BLaER1 treated with 17β-estradiol and CSF1 and Interleukin-3, amounts not matched to agents 10 nM and 100 nM (cell line): ENCODE data around the gene TAB2.

Experiments used
- H3K27ac ChIP-seq, 11 experiments: shearing (Covaris generic); formaldehyde crosslinking; 2 replicates each; pipeline ENCODE4 v1.8.1; 2022
- H3K27me3 ChIP-seq, 11 experiments: shearing (Covaris generic); formaldehyde crosslinking; 2 replicates each; pipeline ENCODE4 v1.8.1; 2022
- H3K36me3 ChIP-seq, 11 experiments: shearing (Covaris generic); formaldehyde crosslinking; 2 replicates each; pipeline ENCODE4 v1.8.1; 2022
- H3K4me1 ChIP-seq, 10 experiments: shearing (Covaris generic); formaldehyde crosslinking; 2 replicates each; pipeline ENCODE4 v1.8.1; 2022
- H3K4me2 ChIP-seq, 11 experiments: shearing (Covaris generic); formaldehyde crosslinking; 2 replicates each; pipeline ENCODE4 v1.8.1; 2022
- H3K4me3 ChIP-seq, 10 experiments: shearing (Covaris generic); formaldehyde crosslinking; 2 replicates each; pipeline ENCODE4 v1.8.1; 2022
- H3K9ac ChIP-seq, 11 experiments: shearing (Covaris generic); formaldehyde crosslinking; 2 replicates each; pipeline ENCODE4 v1.8.1; 2022
- H3K9me3 ChIP-seq, 11 experiments: shearing (Covaris generic); formaldehyde crosslinking; replicated peaks in 1 of 11; 2 replicates each; pipeline ENCODE4 v1.8.1; 2022
- H4K20me1 ChIP-seq, 11 experiments: shearing (Covaris generic); formaldehyde crosslinking; 2 replicates each; pipeline ENCODE4 v1.8.1; 2022
- Cebpa-rat ChIP-seq, 11 experiments: shearing (Covaris generic); IDR thresholded peaks; 2 replicates each; pipeline ENCODE4 v1.8.1; 2022

The TAB2 gene

DNA sequence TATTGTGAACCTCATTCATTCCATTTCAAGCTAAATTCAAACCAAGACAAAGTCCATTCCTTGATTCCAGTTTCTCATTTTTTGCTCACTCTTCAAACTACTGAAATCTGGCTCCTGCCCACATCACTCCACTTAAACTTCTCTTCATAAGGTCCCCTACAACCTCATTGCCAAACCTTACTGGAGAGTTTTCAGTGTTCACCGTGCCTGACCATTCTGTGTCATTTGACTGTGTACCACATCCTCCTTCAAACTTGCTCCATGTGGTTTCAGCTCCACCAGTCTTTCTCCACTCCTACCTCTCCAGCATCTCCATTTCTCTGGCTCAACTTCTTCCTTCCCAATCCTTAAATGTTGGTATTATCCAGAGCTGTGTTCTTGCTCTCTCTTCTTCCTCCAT lies 38.5 kb upstream of the TAB2 start:
- no peak overlapping the region for H3K27ac ChIP-seq
- H3K9me3 ChIP-seq: no peaks in the 10 kb centered on the region; a peak in 1 of 22 replicates

DNA sequence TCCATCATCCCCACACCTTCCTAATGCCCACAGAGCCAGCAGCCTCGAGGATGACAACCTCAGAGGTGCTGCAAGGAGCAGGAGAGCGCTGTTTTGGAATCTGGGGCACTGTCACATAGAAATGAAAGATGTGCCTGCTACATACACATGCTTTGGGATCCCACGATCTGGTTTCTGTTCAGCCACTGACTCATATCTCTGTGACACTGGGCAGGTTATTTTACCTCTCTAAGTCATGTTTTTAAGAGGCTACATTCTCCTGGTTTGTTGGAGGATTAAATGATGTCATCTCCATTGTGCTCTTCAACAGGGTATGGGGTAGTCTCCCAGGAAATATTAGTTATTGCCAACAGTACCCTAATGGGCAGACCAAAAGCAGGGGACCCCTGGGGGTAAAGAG lies 32.6 kb upstream of the TAB2 start:
- peaks cover 0 to 11% (median 0%) of the 10 kb centered on the region in 10 experiments; a peak in 7 of 20 replicates for H3K4me1 ChIP-seq
- H3K36me3 ChIP-seq: no peaks in the 10 kb centered on the region

More for the DNA sequence above, 38.5 kb upstream of the TAB2 start:
- Histone ChIP-seq H3K9ac (no peak overlapping the region), H3K4me1 (peaks cover 13 to 32% (median 14%) of the 10 kb centered on the region in 10 experiments), H3K4me3 (no peak overlapping the region), H3K36me3 (no peaks in the 10 kb centered on the region), H4K20me1 (no peaks in the 10 kb centered on the region), H3K27me3 (no peaks in the 10 kb centered on the region), H3K4me2 (peak overlapping the region in 3 of 11 experiments; percentile 4 to 45 (median 11); a peak in 4 of 22 replicates)
- TF ChIP-seq Cebpa-rat (IDR thresholded peaks at IDR 0.05): no peak

DNA sequence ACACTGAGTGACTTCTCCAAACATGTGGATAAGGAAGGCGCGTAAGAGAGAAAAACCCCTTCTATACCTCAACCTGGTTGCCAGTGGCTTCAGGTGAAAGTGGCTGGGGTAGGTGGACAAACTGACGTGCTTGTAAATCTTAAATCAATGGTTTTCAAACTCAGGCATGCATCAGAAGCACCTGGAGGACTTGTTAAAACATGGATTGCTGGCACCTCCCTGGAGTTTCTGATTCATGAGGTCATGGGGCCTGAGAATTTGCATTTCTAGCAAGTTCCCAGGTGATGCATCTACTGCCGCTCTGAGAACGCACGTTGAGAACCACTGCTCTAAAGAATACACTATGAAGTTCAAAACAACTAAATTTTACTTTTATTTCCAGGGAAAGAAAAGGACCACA lies 31.9 kb upstream of the TAB2 start:
- no peaks in the 10 kb centered on the region for H3K27me3 ChIP-seq
- H3K4me2 ChIP-seq: no peak overlapping the region
- no peak overlapping the region for H3K27ac ChIP-seq
- no peak overlapping the region for H3K9ac ChIP-seq
- H4K20me1 ChIP-seq: no peaks in the 10 kb centered on the region
- peaks cover 0 to 11% (median 0%) of the 10 kb centered on the region in 10 experiments; a peak in 7 of 20 replicates for H3K4me1 ChIP-seq
- no peaks in the 10 kb centered on the region for H3K36me3 ChIP-seq
- no peak overlapping the region for H3K4me3 ChIP-seq
- no peak for TF ChIP-seq Cebpa-rat (IDR thresholded peaks at IDR 0.05)
- no peaks in the 10 kb centered on the region for H3K9me3 ChIP-seq

More for the DNA sequence above, 32.6 kb upstream of the TAB2 start:
- H4K20me1 ChIP-seq: no peaks in the 10 kb centered on the region
- no peak overlapping the region for H3K27ac ChIP-seq
- H3K9ac ChIP-seq: no peak overlapping the region
- no peak overlapping the region for H3K4me2 ChIP-seq
- TF ChIP-seq Cebpa-rat (IDR thresholded peaks at IDR 0.05): no peak
- no peaks in the 10 kb centered on the region for H3K27me3 ChIP-seq
- H3K4me3 ChIP-seq: no peak overlapping the region
- no peaks in the 10 kb centered on the region for H3K9me3 ChIP-seq

- Histone ChIP-seq H3K9ac (no peak overlapping the region), H4K20me1 (no peaks in the 10 kb centered on the region), H3K27ac (no peak overlapping the region), H3K27me3 (no peaks in the 10 kb centered on the region), H3K4me1 (peaks cover 0 to 11% (median 0%) of the 10 kb centered on the region in 10 experiments; a peak in 7 of 20 replicates), H3K36me3 (no peaks in the 10 kb centered on the region), H3K9me3 (no peaks in the 10 kb centered on the region), H3K4me3 (no peak overlapping the region), H3K4me2 (no peak overlapping the region)
- TF ChIP-seq Cebpa-rat (IDR thresholded peaks at IDR 0.05): no peak
Measured at GRCh38 chr6:149286905-149287304, 30.6 kb upstream of the TAB2 start.

DNA sequence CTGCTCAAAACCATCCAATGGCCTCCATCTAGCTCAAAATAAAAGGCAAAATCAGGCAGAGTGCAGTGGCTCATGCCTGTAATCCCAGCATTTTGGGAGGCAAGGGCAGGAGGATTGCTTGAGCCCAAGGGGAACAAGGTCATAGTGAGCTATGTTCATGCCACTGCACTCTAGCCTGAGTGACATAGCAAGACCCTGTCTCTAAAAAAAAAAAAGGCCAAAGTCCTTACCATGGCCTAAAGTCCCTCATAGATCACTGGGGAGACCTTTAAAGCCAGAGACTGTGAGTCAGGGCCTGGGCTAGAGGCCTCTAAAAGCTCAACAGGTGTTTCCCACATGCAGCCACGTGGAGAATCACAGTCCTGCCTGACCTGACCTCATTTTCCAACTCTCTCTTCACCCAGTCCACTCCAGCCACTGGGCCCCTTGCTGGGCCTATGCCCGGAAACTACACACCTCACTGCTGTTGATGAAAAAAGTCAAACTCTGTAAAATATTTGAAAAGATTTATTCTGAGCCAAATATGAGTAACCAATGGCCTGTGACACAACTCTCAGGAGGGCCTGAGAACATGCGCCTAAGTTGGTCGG lies 28.2 kb upstream of the TAB2 start:
- H3K9me3 ChIP-seq: no peaks in the 10 kb centered on the region
- H3K27me3 ChIP-seq: no peaks in the 10 kb centered on the region
- TF ChIP-seq Cebpa-rat (IDR thresholded peaks at IDR 0.05): no peak
- H3K4me2 ChIP-seq: 0 out of 22 replicates have a peak overlapping the region, but pooled peaks of 2 of the 11 experiments have one; percentile 1 to 21
- no peaks in the 10 kb centered on the region for H3K36me3 ChIP-seq
- no peaks in the 10 kb centered on the region for H4K20me1 ChIP-seq
- no peak overlapping the region for H3K4me3 ChIP-seq
- peaks cover 0 to 11% (median 0%) of the 10 kb centered on the region in 10 experiments; a peak in 7 of 20 replicates for H3K4me1 ChIP-seq
- H3K27ac ChIP-seq: no peak overlapping the region
- H3K9ac ChIP-seq: no peak overlapping the region

DNA sequence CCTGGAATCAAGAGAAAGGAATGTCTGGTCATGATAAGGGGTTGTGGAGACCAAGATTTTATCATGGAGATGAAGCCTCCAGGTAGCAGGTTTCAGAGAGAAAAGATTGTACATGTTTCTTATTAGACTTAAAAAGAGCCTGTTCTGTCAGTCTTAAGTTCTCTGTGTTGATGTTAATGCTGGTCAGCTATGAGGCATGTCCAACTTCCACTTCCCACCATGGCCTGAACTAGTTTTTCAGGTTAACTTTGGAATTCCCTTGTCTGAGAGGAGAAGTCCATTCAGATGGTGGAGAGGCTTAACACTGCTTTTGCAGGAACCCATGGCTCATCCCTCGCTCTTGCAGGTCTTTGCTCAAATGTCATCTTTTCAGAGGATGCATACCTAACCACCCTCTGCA lies 27.5 kb upstream of the TAB2 start:
- H3K36me3 ChIP-seq: no peaks in the 10 kb centered on the region
- peaks cover 0 to 11% (median 0%) of the 10 kb centered on the region in 10 experiments; a peak in 7 of 20 replicates for H3K4me1 ChIP-seq
- H3K4me2 ChIP-seq: no peak overlapping the region
- H4K20me1 ChIP-seq: no peaks in the 10 kb centered on the region
- no peaks in the 10 kb centered on the region for H3K9me3 ChIP-seq
- H3K27ac ChIP-seq: no peak overlapping the region
- no peak overlapping the region for H3K9ac ChIP-seq
- H3K27me3 ChIP-seq: no peaks in the 10 kb centered on the region
- H3K4me3 ChIP-seq: no peak overlapping the region
- TF ChIP-seq Cebpa-rat (IDR thresholded peaks at IDR 0.05): no peak

DNA sequence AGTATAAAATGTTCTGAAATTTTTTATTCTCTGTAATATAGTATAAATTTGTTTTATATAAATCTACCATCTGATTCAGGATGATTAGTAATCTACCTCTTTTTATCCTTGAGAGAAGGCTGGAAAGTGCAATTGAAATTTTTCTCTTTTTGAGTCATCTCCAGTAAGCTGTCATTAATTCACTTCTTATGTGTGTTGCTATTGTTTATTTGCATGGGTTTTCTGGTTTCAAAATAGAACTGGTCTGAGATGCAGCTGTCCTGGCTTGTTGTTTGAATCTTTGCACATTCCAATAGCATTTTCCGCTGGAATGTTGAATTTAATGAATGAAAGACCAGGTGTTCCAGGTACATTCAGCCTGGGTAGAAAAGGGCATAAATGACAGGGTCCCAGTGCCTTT lies 24.3 kb upstream of the TAB2 start:
- no peak overlapping the region for H3K4me2 ChIP-seq
- no peaks in the 10 kb centered on the region for H3K36me3 ChIP-seq
- TF ChIP-seq Cebpa-rat (IDR thresholded peaks at IDR 0.05): no peak
- H3K4me1 ChIP-seq: peaks cover 0 to 8% (median 0%) of the 10 kb centered on the region in 10 experiments; a peak in 7 of 20 replicates
- no peaks in the 10 kb centered on the region for H3K9me3 ChIP-seq
- no peak overlapping the region for H3K9ac ChIP-seq
- H3K4me3 ChIP-seq: no peak overlapping the region
- no peak overlapping the region for H3K27ac ChIP-seq
- H4K20me1 ChIP-seq: no peaks in the 10 kb centered on the region
- H3K27me3 ChIP-seq: no peaks in the 10 kb centered on the region

GRCh38 chr6:149300563-149300962 lies 16.9 kb upstream of the TAB2 start:
- no peaks in the 10 kb centered on the region for H3K36me3 ChIP-seq
- no peak overlapping the region for H3K4me3 ChIP-seq
- no peak overlapping the region for H3K27ac ChIP-seq
- H3K9ac ChIP-seq: no peak overlapping the region
- H3K9me3 ChIP-seq: no peaks in the 10 kb centered on the region
- no peak for TF ChIP-seq Cebpa-rat (IDR thresholded peaks at IDR 0.05)
- H3K4me1 ChIP-seq: peaks cover 0 to 11% (median 0%) of the 10 kb centered on the region in 10 experiments; a peak in 7 of 20 replicates
- peak overlapping the region in 1 of 11 experiments; percentile 30; a peak in 1 of 22 replicates for H3K4me2 ChIP-seq
- no peaks in the 10 kb centered on the region for H4K20me1 ChIP-seq
- H3K27me3 ChIP-seq: no peaks in the 10 kb centered on the region

DNA sequence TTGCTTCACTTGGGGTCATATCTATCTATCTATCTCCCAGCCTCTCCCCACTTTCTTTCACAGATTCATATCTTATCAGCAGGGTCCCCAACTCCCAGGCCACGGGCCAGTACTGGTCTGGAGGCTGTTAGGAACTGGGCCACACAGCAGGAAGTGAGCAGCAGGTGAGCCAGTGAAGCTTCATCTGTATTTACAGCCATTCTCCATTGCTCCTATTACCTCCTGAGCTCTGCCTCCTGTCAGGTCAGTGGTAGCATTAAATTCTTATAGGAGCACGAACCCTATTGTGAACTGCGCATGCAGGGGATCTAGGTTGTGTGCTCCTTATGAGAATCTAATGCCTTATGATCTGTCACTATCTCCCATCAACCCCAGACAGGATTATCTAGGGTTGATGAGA lies 14.8 kb upstream of the TAB2 start:
- Histone ChIP-seq H3K9ac (no peak overlapping the region), H3K36me3 (no peaks in the 10 kb centered on the region), H3K4me1 (peaks cover 12 to 31% (median 19%) of the 10 kb centered on the region in 10 experiments), H3K9me3 (no peaks in the 10 kb centered on the region), H3K27me3 (no peaks in the 10 kb centered on the region), H3K4me2 (no peak overlapping the region), H3K4me3 (no peak overlapping the region), H4K20me1 (no peaks in the 10 kb centered on the region), H3K27ac (no peak overlapping the region)
- no peak for TF ChIP-seq Cebpa-rat (IDR thresholded peaks at IDR 0.05)

DNA sequence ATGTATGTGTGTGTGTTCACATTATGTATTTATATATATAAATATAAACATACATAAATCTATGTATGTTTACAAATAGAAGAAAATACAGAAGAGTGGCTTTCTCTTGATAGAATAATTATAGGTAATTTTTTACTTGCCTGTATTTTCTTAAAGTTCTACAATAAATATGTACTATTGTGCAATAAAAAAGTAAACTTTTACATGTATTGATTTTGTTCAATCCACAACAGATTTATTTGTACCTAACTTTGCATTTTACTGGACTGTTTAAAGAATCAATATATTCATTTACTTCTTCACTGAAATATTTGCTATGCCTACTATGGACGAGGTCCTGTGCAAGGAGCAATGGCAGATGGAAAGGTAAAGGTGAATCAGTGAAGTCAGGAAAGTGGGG lies 14.0 kb upstream of the TAB2 start:
- no peaks in the 10 kb centered on the region for H4K20me1 ChIP-seq
- H3K9ac ChIP-seq: no peak overlapping the region
- peaks cover 12 to 34% (median 19%) of the 10 kb centered on the region in 10 experiments for H3K4me1 ChIP-seq
- H3K9me3 ChIP-seq: no peaks in the 10 kb centered on the region
- no peak overlapping the region for H3K4me2 ChIP-seq
- no peaks in the 10 kb centered on the region for H3K36me3 ChIP-seq
- no peak overlapping the region for H3K27ac ChIP-seq
- no peak overlapping the region for H3K4me3 ChIP-seq
- TF ChIP-seq Cebpa-rat (IDR thresholded peaks at IDR 0.05): no peak
- no peaks in the 10 kb centered on the region for H3K27me3 ChIP-seq
